Thyroid gland (tissue), 4 donors: ENCODE results near the gene BBLN.

Experiments
- CTCF ChIP-seq, 6 experiments: fragments of 200-600 bp in 3 of 6; fragments of 450-650 bp in 3 of 6; sonication (generic) in 3 of 6; IDR thresholded peaks; one replicate each; pipeline ENCODE4 v1.5.1; 2016 to 2019; ENCODE audit warnings: antibody characterized with exemption in 6 of 6, mild to moderate bottlenecking in 2 of 6, inconsistent platforms in 1 of 6, moderate library complexity in 1 of 6
- POLR2A ChIP-seq, 2 donors: fragments of 450-650 bp; IDR thresholded peaks; one replicate each; pipeline ENCODE4 v1.6.1; 2017; ENCODE audit warnings: antibody characterized with exemption in 2 of 2, mild to moderate bottlenecking in 2 of 2, moderate library complexity in 1 of 2

- TF ChIP-seq CTCF (IDR thresholded peaks at IDR 0.05) (no peak), POLR2A (IDR thresholded peaks at IDR 0.05) (no peak)
Observed at GRCh38 chr9:128122809-128123175, 37.3 kb upstream of the BBLN start.
